HEK293 (cell line): ENCODE results near the gene BRI3.

Experiments used
- CTCF ChIA-PET: fragments of 350-600 bp; formaldehyde crosslinking; extraction: SDS; loops from one replicate; lab custom pipeline; 2021; ENCODE audit warnings: antibody characterized with exemption; lab: Yijun Ruan, JAX
- POLR2A ChIA-PET: fragments of 300-600 bp; formaldehyde crosslinking; extraction: SDS; loops from one replicate; lab custom pipeline; 2020; ENCODE audit warnings: antibody characterized with exemption, inconsistent platforms; lab: Yijun Ruan, JAX
- H3K27ac ChIP-seq: fragments of 200-500 bp; sonication (Bioruptor generic); 2 replicates; pipeline ENCODE4 v1.5.1; 2014; ENCODE audit warnings: low read depth, low read length, control low read depth, inconsistent platforms; ENCODE audit errors: extremely low read depth
- H3K36me3 ChIP-seq, 2 experiments: fragments of 200-500 bp in 1 of 2; sonication (Bioruptor generic) in 1 of 2; 1 replicate in 1 of 2; 2 replicates in 1 of 2; pipeline ENCODE4 v1.5.1; 2014 to 2017; ENCODE audit warnings: inconsistent platforms in 2 of 2, low read length in 2 of 2; ENCODE audit not compliant: control insufficient read depth in 2 of 2, insufficient read depth in 1 of 2
- H3K4me1 ChIP-seq: fragments of 200-500 bp; sonication (Bioruptor generic); 2 replicates; pipeline ENCODE4 v1.5.1; 2014; ENCODE audit warnings: mild to moderate bottlenecking, low read length, inconsistent platforms; ENCODE audit not compliant: control insufficient read depth, insufficient read depth
- H3K4me3 ChIP-seq: 2 replicates; pipeline ENCODE4 v1.5.1; 2011; ENCODE audit warnings: low read depth, mild to moderate bottlenecking, control low read depth, low read length, moderate library complexity
- H3K9me3 ChIP-seq: fragments of 200-500 bp; sonication (Bioruptor generic); 2 replicates; pipeline ENCODE4 v1.5.1; 2014; ENCODE audit warnings: low read depth, low read length, inconsistent platforms; ENCODE audit not compliant: control insufficient read depth, insufficient read depth
- BCL11A ChIP-seq: fragments of 450-650 bp; formaldehyde crosslinking; IDR thresholded peaks from 2 replicates; pipeline ENCODE4 v1.5.1; 2016; ENCODE audit warnings: low read depth, missing biosample characterization, missing genetic modification characterization
- PATZ1 ChIP-seq: fragments of 450-650 bp; formaldehyde crosslinking; IDR thresholded peaks from 2 replicates; pipeline ENCODE4 v1.5.1; 2016; ENCODE audit warnings: missing biosample characterization, missing genetic modification characterization
- SP3 ChIP-seq: fragments of 450-650 bp; formaldehyde crosslinking; IDR thresholded peaks from 2 replicates; pipeline ENCODE4 v1.5.1; 2016; ENCODE audit warnings: missing biosample characterization, missing genetic modification characterization
- TCF7L2 ChIP-seq: IDR thresholded peaks from 2 replicates; pipeline ENCODE4 v1.6.1; 2011; ENCODE audit warnings: low read depth, mild to moderate bottlenecking, inconsistent platforms, low read length, moderate library complexity, borderline replicate concordance
- TRIM28 ChIP-seq: IDR thresholded peaks from 2 replicates; pipeline ENCODE4 v1.6.1; 2011; ENCODE audit warnings: low read length, control low read depth, borderline replicate concordance
- ZFP37 ChIP-seq: fragments of 450-650 bp; formaldehyde crosslinking; IDR thresholded peaks from 2 replicates; pipeline ENCODE4 v1.5.1; 2016; ENCODE audit warnings: missing biosample characterization, missing genetic modification characterization
- ZNF148 ChIP-seq: fragments of 450-650 bp; formaldehyde crosslinking; IDR thresholded peaks from 2 replicates; pipeline ENCODE4 v1.5.0; 2017; ENCODE audit warnings: missing biosample characterization, missing genetic modification characterization, borderline replicate concordance
- ZNF211 ChIP-seq: fragments of 450-650 bp; formaldehyde crosslinking; IDR thresholded peaks from 2 replicates; pipeline ENCODE4 v1.5.1; 2016; ENCODE audit warnings: low read depth, missing biosample characterization, missing genetic modification characterization
- ZNF239 ChIP-seq: fragments of 450-650 bp; formaldehyde crosslinking; IDR thresholded peaks from 2 replicates; pipeline ENCODE4 v1.5.1; 2016; ENCODE audit warnings: missing biosample characterization, missing genetic modification characterization
- ZNF24 ChIP-seq: fragments of 450-650 bp; formaldehyde crosslinking; IDR thresholded peaks from 2 replicates; pipeline ENCODE4 v1.5.1; 2016; ENCODE audit warnings: missing biosample characterization, missing genetic modification characterization
- ZNF449 ChIP-seq: fragments of 450-650 bp; formaldehyde crosslinking; IDR thresholded peaks from 2 replicates; pipeline ENCODE4 v1.5.1; 2017; ENCODE audit warnings: missing biosample characterization, mild to moderate bottlenecking, missing genetic modification characterization, moderate library complexity
- ZNF76 ChIP-seq: fragments of 450-650 bp; formaldehyde crosslinking; IDR thresholded peaks from 2 replicates; pipeline ENCODE4; 2016; ENCODE audit warnings: low read depth, missing biosample characterization, missing genetic modification characterization, borderline replicate concordance
- ZNF792 ChIP-seq: fragments of 450-650 bp; formaldehyde crosslinking; IDR thresholded peaks from 2 replicates; pipeline ENCODE4 v1.5.1; 2016; ENCODE audit warnings: missing biosample characterization, missing genetic modification characterization
- ZSCAN23 ChIP-seq: fragments of 450-650 bp; formaldehyde crosslinking; IDR thresholded peaks from 2 replicates; pipeline ENCODE4 v1.5.1; 2016; ENCODE audit warnings: missing biosample characterization, missing genetic modification characterization

BRI3 gene

GRCh38 chr7:98254951-98255610 lies 26.4 kb upstream of the BRI3 start:
- POLR2A ChIA-PET = interaction anchor here (0.7 kb wide), 1 partner anchor 9 kb away, joined by 3 read pairs; no protein-coding TSS in a partner anchor
- H3K36me3 ChIP-seq = peaks cover 0 to 14% of the 10 kb centered on the region in 2 experiments
- TF ChIP-seq ZNF792 (tag by site-specific recombination) = no peak
- no peak for TF ChIP-seq ZFP37 (tag by site-specific recombination)
- no peak for TF ChIP-seq ZNF76 (tag by site-specific recombination)
- TF ChIP-seq SP3 (tag by site-specific recombination) = no peak
- no peak for TF ChIP-seq BCL11A (tag by site-specific recombination)
- TF ChIP-seq ZNF211 = no peak
- no peak for TF ChIP-seq ZNF24 (tag by site-specific recombination)
- no peak for TF ChIP-seq TRIM28
- TF ChIP-seq ZSCAN23 (tag by site-specific recombination) = no peak
- no peak for TF ChIP-seq PATZ1 (tag by site-specific recombination)
- no peak for TF ChIP-seq ZNF148
- TF ChIP-seq, all 188 proteins: peak for 0
- Histone ChIP-seq H3K9me3 (no peaks in the 10 kb centered on the region), H3K4me1 (peaks cover 2% of the 10 kb centered on the region; the same call in 1 of the 2 replicates), H3K4me3 (no peak overlapping the region), H3K27ac (no peak overlapping the region)
- CTCF ChIA-PET = interaction anchor here (0.6 kb wide), 2 partner anchors 433 to 461 kb away, joined by 3 read pairs; no protein-coding TSS in a partner anchor

- Histone ChIP-seq H3K36me3 (peaks cover 0 to 21% of the 10 kb centered on the region in 2 experiments), H3K27ac (no peak overlapping the region), H3K4me1 (no peaks in the 10 kb centered on the region)
- CTCF ChIA-PET = no interaction called here
- TF ChIP-seq ZNF239 (tag by site-specific recombination) (no peak), TCF7L2 (no peak)
- TF ChIP-seq, all 188 proteins: peak for 0
- Histone ChIP-seq H3K4me3 (no peak overlapping the region), H3K9me3 (no peaks in the 10 kb centered on the region)
- POLR2A ChIA-PET = interaction anchor here (0.6 kb wide), 1 partner anchor 45 kb away, joined by 4 read pairs; the partner anchor contains the start of gene BHLHA15
These were observed 25.1 kb upstream of the BRI3 start for GRCh38 chr7:98256431-98256830.

- CTCF ChIA-PET = no interaction called here
These were observed 23.8 kb upstream of the BRI3 start for GRCh38 chr7:98257701-98258100.

More at GRCh38 chr7:98257701-98258100, 23.8 kb upstream of the BRI3 start:
- POLR2A ChIA-PET = no interaction called here
- Histone ChIP-seq H3K27ac (no peak overlapping the region), H3K9me3 (no peaks in the 10 kb centered on the region), H3K4me1 (no peaks in the 10 kb centered on the region), H3K36me3 (peaks cover 0 to 24% of the 10 kb centered on the region in 2 experiments), H3K4me3 (no peak overlapping the region)
- TF ChIP-seq ZNF449 (tag by site-specific recombination) = no peak
